Spinal cord (tissue), 10 donors: ENCODE results near the gene NDUFS5. TPM values are rescaled to one million over a fixed set of nuclear protein-coding genes. Genes with fewer than 3 reads are reported as not detected.
"Not testable (repeated sequence)": the region's sequence is repeated elsewhere in the genome, so short reads cannot be mapped to it uniquely, and the experiment has no call there.

Source experiments
- DNase-seq, 6 donors: peaks; one replicate each; pipeline versions ENCODE4 v3.0.0 to v3.0.0-alpha.2; 2013 to 2015; ENCODE audit warnings: low spot score in 6 of 6, low read depth in 4 of 6
- H3K27ac ChIP-seq: one replicate; pipeline ENCODE4 v1.5.1; 2013; ENCODE audit warnings: low read depth, low read length, control low read depth
- H3K27me3 ChIP-seq: one replicate; pipeline ENCODE4 v1.6.1; 2013; ENCODE audit warnings: low read length; ENCODE audit not compliant: control insufficient read depth, insufficient read depth
- H3K36me3 ChIP-seq: one replicate; pipeline ENCODE4 v1.6.1; 2013; ENCODE audit warnings: low read length; ENCODE audit not compliant: control insufficient read depth, insufficient read depth
- H3K4me1 ChIP-seq: one replicate; pipeline ENCODE4 v1.6.1; 2013; ENCODE audit warnings: low read length; ENCODE audit not compliant: control insufficient read depth, insufficient read depth
- H3K4me3 ChIP-seq: one replicate; pipeline ENCODE4 v1.5.1; 2013; ENCODE audit warnings: low read depth, low read length, control low read depth
- H3K9me3 ChIP-seq: one replicate; pipeline ENCODE4 v1.6.1; 2013; ENCODE audit warnings: low read length; ENCODE audit not compliant: control insufficient read depth, insufficient read depth
- WGBS: methylation state at CpG from one replicate; pipeline ENCODE4 v1.1.5; 2013; ENCODE audit warnings: missing lambda C conversion rate; ENCODE audit not compliant: insufficient coverage; 5-methylcytosine and 5-hydroxymethylcytosine counted together
- polyA plus RNA-seq, 2 donors: library from polyadenylated mRNA; unstranded; fragments of 120-200 nt; gene quantifications; one replicate each; pipeline ENCODE4 v1.2.1, GENCODE V29; 2013; ENCODE audit not compliant: insufficient read length in 2 of 2
- total RNA-seq, 2 donors: library from RNA; depleted of rRNA in 1 of 2; stranded (reverse); fragments of 120-200 nt in 1 of 2; fragments of >200 nt in 1 of 2; gene quantifications; one replicate each; pipeline versions ENCODE4 v1.2.3 to v1.2.4, GENCODE V29; 2013 to 2014
- donor health status: healthy.

The NDUFS5 gene
- total and polyA plus RNA-seq, 4 donors, result 276 to 360 (median 311) TPM

DNA sequence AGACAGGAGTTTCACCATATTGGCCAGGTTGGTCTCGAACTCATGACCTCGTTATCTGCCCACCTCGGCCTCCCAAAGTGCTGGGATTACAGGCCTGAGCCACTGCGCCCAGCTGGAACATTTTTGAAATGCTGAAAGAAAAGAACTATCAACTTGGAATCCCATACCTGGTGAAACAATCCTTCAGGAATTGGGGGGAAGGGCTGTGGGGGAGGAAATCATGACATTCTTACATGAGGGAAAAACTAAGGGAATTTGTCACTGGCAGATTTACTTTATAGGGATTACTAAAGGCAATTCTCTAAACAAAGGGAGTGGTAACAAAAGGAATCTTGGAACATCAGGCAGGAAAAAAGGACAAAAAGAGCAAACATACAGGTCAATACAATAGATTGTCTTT lies 25.8 kb downstream of the NDUFS5 start:
- Histone ChIP-seq H3K36me3 (peaks cover 23% of the 10 kb centered on the region), H3K27me3 (no peaks in the 10 kb centered on the region), H3K27ac (no peak overlapping the region), H3K4me1 (peaks cover 8% of the 10 kb centered on the region), H3K4me3 (no peak overlapping the region), H3K9me3 (no peaks in the 10 kb centered on the region)
- DNase-seq, result no peak
- WGBS, result 94% methylated on average over 3 of the region's 4 CpGs

DNA sequence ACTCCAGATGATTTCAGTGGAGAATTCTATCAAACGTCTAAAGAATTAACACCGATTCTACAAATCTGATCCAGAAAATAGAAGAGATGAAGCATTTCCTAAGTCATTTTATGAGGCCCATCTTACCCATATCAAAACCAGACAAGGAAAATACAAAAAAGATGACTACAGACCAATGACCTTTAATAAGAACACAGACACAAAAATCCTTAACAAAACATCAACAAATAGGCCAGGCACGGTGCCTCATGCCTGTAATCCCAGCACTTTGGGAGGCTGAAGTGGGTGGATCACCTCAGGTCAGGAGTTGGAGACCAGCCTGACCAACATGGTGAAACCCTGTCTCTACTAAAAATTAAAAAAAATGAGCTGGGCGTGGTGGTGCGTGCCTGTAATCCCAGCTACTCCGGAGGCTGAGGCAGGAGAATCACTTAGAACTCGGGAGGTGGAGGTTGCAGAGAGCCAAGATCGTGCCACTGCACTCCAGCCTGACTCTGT lies 29.1 kb downstream of the NDUFS5 start:
- H3K27me3 ChIP-seq, DNase-seq, H3K27ac ChIP-seq, H3K9me3 ChIP-seq, H3K36me3 ChIP-seq, H3K4me3 ChIP-seq, H3K4me1 ChIP-seq: not testable (repeated sequence)
- WGBS, result 83% methylated on average over 1 of the region's 8 CpGs

DNA sequence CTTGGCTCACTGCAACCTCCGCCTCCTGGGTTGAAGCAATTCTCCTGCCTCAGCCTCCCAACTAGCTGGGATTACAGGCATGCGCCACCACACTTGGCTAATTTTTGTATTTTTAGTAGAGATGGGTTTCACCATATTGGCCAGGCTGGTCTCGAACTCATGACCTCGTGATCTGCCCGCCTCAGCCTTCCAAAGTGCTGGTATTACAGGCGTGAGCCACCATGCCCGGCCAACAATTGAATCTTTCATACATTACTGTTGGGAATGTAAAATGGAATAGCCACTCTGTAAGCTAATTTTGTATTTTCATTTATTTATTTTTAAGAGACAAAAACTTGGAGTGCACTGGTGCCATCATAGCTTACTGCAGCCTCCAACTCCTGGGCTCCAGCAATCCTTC lies 35.4 kb downstream of the NDUFS5 start:
- WGBS, result 100% methylated on average over 2 of the region's 7 CpGs
- H3K4me3 ChIP-seq, H3K27ac ChIP-seq, H3K27me3 ChIP-seq, H3K9me3 ChIP-seq, H3K4me1 ChIP-seq, H3K36me3 ChIP-seq, DNase-seq: not testable (repeated sequence)

DNA sequence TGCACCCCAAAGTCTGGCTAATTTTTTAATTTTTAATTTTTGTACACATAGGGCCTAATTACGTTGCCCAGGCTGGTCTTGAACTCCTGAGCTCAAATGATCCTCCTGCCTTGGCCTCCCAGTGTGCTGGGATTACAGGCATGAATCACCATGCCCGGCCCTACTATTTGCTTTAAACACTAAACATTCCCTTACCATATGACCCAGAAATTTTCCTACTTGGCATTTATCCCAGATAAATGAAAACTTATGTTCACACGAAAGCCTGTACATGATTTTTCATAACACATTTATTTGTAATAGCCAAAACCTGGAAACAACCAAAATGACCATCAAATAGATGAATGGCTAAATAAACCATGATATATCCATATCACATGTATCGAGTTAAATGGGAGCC lies 35.8 kb downstream of the NDUFS5 start:
- H3K4me3 ChIP-seq, result no peak overlapping the region
- no peaks in the 10 kb centered on the region for H3K27me3 ChIP-seq
- DNase-seq, result no peak
- H3K36me3 ChIP-seq, result no peaks in the 10 kb centered on the region
- H3K4me1 ChIP-seq, result no peaks in the 10 kb centered on the region
- WGBS, result 83% methylated on average over 2 of the region's 4 CpGs
- H3K27ac ChIP-seq, result no peak overlapping the region
- no peaks in the 10 kb centered on the region for H3K9me3 ChIP-seq

DNA sequence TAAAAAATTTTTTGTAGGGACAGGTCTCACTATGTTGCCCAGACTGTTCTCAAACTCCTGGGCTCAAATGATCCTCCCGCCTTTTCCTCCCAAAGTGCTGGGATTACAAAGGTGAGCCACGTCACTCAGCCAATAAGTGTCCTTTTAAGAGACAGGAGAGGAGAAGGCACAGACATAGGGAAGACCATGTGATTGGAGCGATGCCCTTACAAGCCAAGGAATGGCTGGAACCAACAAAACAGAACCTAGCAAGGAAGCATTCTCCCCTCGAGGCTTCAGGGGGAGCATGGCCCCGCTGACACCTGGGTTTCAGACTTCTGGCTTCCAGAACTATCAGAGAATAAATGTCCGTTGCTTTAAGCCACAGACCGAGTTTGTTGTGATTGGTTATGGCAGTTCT lies 37.0 kb downstream of the NDUFS5 start:
- DNase-seq, result no peak
- Histone ChIP-seq H3K4me3 (no peak overlapping the region), H3K36me3 (no peaks in the 10 kb centered on the region), H3K27ac (no peak overlapping the region), H3K27me3 (no peaks in the 10 kb centered on the region), H3K4me1 (no peaks in the 10 kb centered on the region), H3K9me3 (no peaks in the 10 kb centered on the region)
- 86% methylated on average over 2 of the region's 7 CpGs for WGBS

DNA sequence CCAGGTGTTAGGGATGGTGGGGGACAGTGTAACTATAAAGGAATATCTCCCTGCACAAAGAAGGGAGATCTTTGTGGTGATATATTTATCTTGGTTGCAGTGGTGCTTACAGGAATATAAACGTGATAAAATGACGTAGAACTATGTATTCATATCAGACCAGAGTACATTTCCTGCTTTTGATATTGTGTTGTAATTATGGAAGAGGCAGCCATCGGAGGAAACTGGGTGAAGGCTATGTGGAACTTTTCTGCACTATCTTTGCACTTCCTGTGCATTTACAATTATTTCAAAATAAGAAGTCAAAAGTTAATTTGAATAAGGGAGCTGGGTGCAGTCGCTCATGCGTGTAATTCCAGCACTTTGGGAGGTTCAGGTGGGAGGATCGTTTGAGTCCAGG lies 37.6 kb downstream of the NDUFS5 start:
- H3K4me3 ChIP-seq, result no peak overlapping the region
- DNase-seq, result no peak
- H3K27me3 ChIP-seq, result no peaks in the 10 kb centered on the region
- WGBS, result no CpG with 5 or more reads among the region's 6 CpGs
- H3K27ac ChIP-seq, result no peak overlapping the region
- no peaks in the 10 kb centered on the region for H3K36me3 ChIP-seq
- H3K4me1 ChIP-seq, result no peaks in the 10 kb centered on the region
- H3K9me3 ChIP-seq, result no peaks in the 10 kb centered on the region

DNA sequence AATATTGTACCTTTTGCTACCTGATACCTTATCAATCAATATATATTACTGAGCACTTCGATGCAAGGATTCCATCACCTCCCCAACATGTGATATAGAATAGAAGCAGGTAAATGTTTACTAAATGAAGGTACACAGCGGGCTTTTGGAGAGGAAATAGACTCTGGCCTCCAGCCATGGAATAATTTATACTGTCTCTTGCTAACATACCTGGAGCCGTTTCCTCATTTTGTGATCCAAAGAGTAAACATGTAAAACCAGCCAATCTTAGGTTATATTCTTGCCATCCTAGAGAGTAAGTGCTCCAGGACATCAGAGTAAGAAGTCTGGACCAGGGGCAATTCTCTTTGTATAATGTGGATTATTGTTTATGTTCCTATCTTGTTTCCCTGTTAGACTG lies 39.4 kb downstream of the NDUFS5 start:
- H3K4me1 ChIP-seq, result no peaks in the 10 kb centered on the region
- DNase-seq, result no peak
- H3K9me3 ChIP-seq, result no peaks in the 10 kb centered on the region
- no peaks in the 10 kb centered on the region for H3K36me3 ChIP-seq
- no peak overlapping the region for H3K27ac ChIP-seq
- H3K27me3 ChIP-seq, result no peaks in the 10 kb centered on the region
- no peak overlapping the region for H3K4me3 ChIP-seq
- no CpG with 5 or more reads among the region's 3 CpGs for WGBS

DNA sequence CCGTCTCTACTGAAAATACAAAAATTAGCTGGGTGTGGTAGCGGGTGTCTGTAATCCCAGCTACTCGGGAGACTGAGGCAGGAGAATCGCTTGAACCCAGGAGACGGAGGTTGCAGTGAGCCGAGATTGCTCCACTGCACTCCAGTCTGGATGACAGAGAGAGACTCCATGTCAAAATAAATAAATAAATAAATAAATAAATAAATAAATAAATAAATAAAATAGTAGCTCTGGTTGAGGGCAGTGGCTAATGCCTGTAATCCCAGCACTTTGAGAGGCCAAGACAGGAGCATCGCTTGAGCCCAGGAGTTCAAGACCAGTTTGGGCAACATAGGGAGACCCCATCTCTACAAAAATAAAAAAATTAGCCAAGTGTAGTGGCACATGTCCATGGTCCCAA lies 42.1 kb downstream of the NDUFS5 start:
- no CpG with 5 or more reads among the region's 7 CpGs for WGBS
- not testable (repeated sequence) for H3K4me3 ChIP-seq, H3K36me3 ChIP-seq, H3K9me3 ChIP-seq, H3K4me1 ChIP-seq, H3K27me3 ChIP-seq, H3K27ac ChIP-seq, DNase-seq

DNA sequence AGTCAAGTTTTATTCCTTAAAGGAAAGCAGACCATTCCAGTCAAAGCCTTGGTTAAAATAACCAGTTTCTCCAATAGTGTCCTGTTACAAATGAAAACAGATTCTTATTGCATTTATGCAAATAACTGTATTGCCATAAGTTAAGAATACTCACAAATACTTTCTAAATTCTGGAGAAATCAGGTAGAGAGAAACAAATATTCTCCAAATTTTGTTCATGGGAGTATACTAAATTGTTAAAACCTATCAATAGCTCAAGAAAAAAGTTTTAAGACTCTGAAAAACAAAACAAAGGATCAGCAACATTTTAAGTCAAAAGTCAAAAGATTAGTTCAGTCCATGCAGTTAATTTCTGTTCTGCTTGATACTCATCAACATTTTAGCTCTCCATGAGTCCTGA lies 45.4 kb downstream of the NDUFS5 start:
- not testable (repeated sequence) for DNase-seq, H3K9me3 ChIP-seq

DNA sequence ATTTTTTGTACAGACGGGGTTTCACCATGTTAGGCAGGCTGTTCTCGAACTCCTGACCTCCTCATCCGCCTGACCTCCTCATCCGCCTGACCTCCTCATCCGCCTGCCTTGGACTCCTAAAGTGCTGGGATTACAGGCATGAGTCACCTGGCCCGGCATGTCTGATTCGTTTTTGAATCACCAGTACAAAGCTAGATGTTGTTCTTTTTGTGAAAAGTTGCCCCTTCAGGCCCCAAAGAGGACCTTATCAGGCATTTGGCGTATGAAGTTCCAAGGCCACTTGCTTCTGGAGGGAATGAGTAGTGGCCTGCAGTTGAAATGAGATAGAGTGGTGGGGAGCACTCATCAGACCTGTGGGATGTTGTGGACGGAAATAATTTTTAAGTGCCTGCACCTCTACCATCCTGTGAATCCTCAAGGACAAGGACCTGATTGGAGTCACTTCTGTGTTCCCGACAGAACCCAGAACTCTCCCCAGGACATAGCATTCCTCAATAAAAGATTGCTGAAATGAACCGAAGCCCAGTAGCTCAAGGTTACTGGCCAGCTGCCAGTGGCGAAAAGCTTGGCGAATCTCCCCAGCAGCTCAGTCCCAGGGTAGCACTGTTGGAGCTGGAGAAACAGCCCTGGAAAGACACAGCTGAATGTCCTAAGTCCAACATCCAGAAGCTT lies 50.1 kb downstream of the NDUFS5 start:
- peak in 2 of 6 donors; percentile 39 to 71 for DNase-seq
- peaks cover 14% of the 10 kb centered on the region for H3K4me1 ChIP-seq
- no peaks in the 10 kb centered on the region for H3K9me3 ChIP-seq
- H3K36me3 ChIP-seq, result no peaks in the 10 kb centered on the region
- 69% methylated on average over 13 of the region's 13 CpGs for WGBS
- peak overlapping the region; percentile 16 for H3K27ac ChIP-seq
- no peaks in the 10 kb centered on the region for H3K27me3 ChIP-seq
- H3K4me3 ChIP-seq, result no peak overlapping the region

More for the DNA sequence above, 45.4 kb downstream of the NDUFS5 start:
- not testable (repeated sequence) for H3K27me3 ChIP-seq, H3K4me3 ChIP-seq, H3K4me1 ChIP-seq, H3K27ac ChIP-seq, H3K36me3 ChIP-seq
